Spleen (tissue), 7 donors: ENCODE measurements around the gene FBXO41.

Experiments
- CTCF ChIP-seq, 11 experiments: fragments of 200-600 bp in 7 of 11; fragments of 450-650 bp in 4 of 11; sonication (generic) in 4 of 11; IDR thresholded peaks in 8 of 11; conservative IDR thresholded peaks in 3 of 11; 1 replicate in 7 of 11; 2 replicates in 4 of 11; pipeline versions ENCODE4 v1.4.0 to v1.8.0; 2016 to 2021; ENCODE audit warnings: antibody characterized with exemption in 11 of 11, inconsistent platforms in 4 of 11, mild to moderate bottlenecking in 1 of 11
- POLR2A ChIP-seq, 3 donors: fragments of 450-650 bp; IDR thresholded peaks; one replicate each; pipeline ENCODE4 v1.5.1; 2017; ENCODE audit warnings: antibody characterized with exemption in 3 of 3, mild to moderate bottlenecking in 1 of 3
- donor health status: DM: no; HTN: no; CAD: no; lungs with moderate emphysema.
- donor health status: DM: no; HTN: no; CAD: no.
- donor health status: DM: no; HTN: no; CAD: no.

GRCh38 chr2:73272270-73272669 lies 12.0 kb downstream of the FBXO41 start:
- TF ChIP-seq CTCF (IDR thresholded peaks at IDR 0.05 in 8 of 11, conservative IDR thresholded peaks at IDR 0.05 in 3 of 11) (no peak), POLR2A (IDR thresholded peaks at IDR 0.05) (no peak)
